Amniotic stem cell (primary cell): ENCODE data around the gene ASB7.

Experiments used
- DNase-seq: peaks from one replicate; lab custom pipeline; 2025; lab: John Stamatoyannopoulos, UW

Gene ASB7

DNA sequence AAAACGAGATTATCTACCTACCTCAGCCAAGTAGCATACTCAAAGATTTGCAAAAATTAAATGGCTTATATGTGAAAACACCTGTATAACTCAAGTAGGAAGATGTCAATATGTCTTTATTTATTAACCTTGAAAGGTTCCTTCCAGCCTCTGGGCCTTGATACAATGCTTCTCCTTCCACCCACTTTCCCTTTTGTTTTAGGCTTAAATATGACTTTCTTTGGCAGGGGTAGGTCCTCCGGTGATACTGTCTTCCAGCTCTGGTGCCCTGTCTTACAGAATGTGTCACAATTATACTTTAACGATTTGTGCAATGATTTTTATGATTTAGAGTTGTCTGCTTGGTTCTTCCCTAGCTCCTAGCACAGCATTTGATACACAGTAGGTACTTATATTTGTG lies 4.5 kb upstream of the ASB7 start:
- DNase-seq, result no peak

DNA sequence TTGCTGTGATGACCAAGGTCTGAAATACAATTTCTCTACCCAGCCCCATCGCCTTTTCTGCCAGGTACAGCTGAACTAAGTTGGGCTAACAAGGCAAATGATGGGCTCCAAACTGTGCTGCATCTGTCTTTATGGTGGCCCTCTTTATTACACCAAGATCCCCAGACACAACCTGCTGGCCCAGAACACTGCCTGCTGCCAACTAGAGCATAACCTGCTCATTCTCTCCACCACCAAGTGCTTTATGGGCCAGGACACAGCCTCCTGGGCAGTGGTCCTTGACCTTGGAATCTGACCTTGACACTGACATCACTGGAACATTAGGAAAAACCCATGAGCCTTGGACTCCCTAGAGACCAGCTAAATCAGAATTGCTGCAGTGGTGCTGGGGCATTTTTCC lies 3.7 kb upstream of the ASB7 start:
- no peak for DNase-seq

DNA sequence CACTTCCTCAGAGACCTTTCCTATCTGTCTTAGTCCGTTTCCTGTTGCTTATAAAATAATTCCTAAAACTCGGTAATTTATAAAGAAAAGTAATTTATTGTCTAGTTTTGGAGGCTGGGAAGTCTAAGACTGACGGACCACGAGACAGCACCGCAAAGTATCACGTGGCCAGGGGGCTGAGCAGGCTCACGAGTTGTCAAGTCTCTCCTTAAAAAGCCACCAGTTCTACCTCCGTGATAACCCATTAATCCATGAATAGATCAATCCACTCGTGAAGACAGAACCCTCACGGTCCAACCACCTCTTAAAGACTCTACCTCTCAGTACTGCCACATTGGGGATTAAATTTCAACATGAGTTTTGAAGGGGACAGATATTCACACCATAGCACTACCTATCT lies 1.2 kb upstream of the ASB7 start:
- DNase-seq, result no peak

DNA sequence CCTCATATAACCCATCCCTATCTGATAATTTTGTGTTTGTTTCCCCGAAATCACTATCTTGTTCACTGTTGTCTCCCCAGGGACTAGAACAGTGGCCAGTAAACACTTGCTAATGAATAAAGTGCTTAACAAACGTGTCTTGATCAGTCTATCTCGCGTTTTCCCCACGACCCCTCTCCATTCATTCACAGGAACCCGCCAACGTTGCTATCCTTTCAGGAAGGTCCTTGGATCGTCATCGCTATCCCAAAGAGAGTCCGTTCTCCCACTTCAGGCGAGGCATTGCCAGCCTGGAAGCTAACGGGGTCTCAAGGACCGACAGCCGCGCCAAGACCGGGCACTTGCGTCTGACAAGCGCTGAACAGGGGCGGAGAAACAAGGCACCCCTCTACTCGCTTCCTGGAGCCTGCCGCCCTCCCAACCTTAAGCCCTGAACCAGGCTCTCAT lies 749 bp upstream of the ASB7 start:
- no peak for DNase-seq

DNA sequence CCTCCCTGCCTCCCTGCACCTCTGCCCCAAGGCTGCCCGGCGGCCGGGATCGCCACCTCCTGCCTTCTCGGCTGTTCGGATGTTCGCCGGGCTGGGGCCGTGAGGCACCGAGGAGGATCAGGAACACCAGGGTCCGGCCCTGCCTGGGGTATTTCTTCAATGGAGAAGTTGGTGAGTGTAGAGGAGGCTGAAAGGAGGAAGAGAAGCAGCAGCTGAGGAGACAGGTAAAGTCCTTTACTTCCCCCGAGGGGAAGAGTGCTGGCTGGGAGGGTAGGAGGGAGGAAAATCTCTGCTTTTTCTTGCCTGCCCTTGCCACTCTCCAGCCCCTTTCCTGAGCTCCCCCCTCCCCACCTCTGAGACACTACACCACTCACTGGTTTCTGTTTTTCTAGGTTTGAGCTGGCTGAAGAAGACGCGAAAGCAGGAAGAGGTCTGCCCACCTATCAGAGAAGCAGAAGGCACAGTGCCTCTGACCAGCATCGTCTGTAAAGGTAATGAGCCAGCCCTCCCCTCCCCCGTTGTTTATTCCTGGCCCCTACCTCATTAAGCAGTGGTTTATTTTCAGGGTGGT lies 519 bp downstream of the ASB7 start:
- no peak for DNase-seq

DNA sequence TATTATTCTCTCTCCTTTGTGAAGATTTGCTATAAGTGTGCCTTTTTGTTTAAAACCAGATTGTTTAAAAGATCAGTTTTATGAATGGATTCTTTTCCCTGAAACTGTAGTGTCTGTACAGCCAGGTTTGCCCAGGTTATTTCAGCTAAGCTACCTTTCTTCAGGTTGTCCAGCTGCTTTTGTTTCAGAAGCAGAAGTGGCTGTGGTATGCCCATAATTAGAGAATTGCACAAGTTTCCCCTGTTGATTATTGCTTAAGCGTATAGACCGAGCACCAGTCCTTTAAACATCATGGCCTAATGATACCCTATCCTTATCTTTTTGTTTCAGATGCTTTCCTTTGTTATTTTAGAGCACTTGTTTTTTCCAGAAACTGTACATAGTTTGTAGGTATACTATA lies 10.2 kb downstream of the ASB7 start:
- no peak for DNase-seq

DNA sequence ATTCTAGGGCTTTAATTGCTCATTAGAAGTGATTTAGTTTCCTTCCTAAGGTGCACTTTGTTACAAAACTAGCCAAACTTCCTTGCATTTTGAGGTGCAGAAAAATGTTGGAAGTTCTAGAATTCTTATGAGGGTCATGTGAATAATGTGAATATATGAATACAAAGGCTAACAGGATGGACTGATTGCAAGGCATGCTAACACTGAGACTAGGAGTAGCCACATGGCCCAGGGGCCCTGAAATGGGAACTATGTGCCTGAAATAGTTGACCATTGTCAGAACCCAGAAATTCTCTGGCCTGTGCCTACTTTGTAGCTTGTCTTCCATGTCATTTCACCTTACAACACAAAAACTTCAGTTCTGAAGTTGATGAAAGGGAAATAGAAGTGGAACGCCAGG lies 10.8 kb downstream of the ASB7 start:
- no peak for DNase-seq

DNA sequence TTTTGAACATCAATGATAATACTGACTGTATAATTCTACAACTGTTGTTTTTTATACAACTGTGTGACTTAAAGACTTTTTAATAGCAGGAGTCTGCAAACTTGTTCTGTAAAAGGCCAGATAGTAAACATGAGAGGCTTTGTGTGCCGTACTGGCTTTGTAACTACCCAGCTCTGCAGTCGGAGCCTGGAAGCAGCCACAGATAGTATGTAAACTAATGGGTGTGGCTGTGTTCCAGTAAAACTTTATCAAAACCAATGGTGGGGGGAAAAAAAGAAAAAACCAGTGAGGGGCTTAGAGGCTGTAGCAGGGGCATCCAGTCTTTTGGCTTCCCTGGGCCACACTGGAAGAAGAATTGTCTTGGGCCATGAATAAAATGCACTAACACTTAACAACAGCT lies 11.9 kb downstream of the ASB7 start:
- no peak for DNase-seq

DNA sequence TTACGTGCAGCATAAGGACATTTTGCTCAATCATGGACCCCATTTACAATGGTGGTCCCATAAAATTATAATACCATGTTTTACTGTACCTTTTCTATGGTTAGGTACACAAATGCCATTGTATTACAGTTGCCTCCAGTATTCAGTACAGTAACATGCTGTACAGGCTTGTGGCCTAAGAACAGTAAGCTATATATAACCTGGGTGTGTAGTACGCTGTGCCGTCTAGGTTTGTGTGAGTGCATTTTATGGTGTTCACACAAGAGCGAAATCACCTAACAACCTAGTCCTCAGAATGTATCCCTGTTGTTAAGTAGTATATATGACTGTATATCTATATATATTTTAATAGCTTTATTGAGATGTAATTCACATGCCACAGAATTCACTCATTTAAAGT lies 12.5 kb downstream of the ASB7 start:
- no peak for DNase-seq

DNA sequence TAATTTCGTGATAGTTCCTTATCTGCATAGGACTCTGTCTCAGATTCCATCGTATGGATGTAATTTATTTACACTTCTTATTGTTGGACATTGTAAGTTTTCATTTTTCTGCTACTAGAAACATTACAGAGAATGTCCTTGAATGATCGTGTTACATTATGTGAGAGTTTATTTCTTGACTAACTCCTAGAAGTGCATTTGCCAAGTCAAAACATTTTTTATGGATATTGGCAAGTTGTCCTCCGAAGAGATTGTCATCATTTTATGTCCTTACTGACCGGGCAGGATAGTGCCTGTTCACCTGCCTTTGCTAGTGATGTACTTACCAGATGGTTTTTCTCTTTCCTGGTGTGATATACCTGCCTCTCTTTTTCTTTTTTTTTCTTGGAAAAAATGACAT lies 13.4 kb downstream of the ASB7 start:
- DNase-seq, result no peak

DNA sequence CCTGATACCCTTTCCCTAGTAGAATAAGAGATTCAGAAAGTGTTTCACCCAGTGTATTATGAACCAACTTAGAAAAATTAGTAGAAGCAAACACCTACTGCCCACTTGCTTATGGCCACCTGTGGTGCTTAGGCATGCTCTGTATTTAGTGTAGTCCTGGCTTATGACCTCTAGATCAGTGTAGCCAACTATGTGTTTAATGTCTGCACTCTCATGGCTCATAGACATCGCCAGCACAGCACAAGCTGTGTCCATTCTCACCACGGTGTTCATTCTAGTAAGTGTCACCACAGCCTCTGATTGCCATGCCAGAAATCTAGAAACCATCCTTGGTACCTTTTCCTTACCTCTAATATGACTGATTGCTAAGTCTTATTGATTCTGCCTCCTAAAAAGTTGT lies 14.3 kb downstream of the ASB7 start:
- no peak for DNase-seq

DNA sequence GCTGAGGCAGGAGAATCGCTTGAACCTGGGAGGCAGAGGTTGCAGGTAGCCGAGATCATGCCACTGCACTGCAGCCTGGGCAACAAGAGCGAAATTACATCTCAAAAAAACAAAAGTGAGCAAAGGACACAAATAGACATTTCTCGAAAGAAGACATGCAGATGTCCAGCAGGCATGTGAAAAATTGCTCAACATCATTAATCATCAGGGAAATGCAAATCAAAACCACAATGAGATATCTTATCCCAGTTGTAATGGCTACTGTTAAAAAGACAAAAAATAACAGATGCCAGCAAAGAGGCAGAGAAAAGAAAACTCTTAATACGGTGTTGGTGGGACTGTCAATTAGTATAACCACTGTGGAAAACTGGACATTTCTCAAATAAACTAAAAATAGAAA lies 20.9 kb downstream of the ASB7 start:
- DNase-seq, result no peak

DNA sequence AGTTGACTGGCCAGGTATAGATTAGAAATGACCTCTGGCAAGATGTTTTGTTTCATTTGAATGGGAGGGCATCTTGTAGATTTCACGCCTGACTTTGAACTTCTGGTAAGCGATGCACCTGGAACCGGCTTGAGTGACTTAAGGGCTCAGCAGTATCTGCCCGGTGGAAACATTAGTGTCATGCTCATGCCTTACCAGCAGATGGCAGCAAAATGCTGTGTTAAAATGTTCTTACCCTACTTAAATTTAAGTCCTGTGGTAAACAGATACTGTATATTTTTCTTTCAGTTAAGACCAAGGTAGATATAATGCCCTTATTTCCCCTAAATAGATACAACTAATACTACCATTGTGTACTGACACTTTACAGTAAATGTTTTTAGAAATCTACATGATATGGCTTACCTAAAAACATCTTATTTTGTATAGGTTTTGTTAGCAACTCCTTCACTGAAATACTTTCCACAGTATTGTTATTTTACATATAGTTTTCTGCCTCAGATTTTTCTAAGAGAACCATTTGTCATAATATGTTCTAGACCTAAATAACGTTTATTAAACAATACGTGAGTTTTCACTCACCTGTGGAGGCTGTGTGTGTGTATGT lies 25.5 kb downstream of the ASB7 start:
- no peak for DNase-seq

DNA sequence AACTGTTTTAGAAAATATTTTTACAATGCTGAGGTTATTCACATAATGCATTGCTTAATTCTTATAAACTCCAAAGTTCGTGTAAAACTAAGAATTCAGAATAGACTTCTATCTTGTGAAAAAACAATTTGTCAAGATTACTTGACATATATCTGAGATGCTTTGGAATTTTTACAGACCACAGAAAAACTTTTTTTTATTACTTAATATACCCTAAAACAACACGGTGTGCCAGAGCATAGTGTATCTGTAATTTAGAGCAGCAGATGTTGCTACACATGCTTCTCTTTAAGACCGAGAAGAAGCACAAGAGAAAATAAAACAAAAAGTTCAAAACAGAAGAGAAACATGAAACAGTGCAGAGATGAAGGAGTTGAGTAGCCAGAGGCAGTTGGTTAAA lies 26.4 kb downstream of the ASB7 start:
- no peak for DNase-seq

DNA sequence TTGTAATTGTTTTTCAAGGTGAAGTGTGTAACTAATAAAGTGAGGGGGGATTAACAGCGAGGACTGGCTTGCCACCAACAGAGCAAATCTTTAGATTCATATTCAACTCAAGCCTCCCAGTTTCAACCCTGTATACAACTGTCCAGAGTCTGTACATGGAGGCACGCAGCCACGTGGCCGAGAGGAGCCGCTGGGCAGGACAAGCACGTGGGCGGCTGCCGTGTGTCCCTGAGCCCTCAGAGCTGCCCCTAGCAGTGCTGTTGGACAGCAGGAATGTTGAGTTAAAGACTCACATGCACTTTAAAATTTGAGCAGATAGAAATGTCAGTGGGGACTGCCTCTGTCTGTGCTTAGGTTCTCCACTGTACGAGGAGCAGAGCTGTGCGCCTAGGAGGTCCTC lies 29.4 kb downstream of the ASB7 start:
- DNase-seq, result no peak

DNA sequence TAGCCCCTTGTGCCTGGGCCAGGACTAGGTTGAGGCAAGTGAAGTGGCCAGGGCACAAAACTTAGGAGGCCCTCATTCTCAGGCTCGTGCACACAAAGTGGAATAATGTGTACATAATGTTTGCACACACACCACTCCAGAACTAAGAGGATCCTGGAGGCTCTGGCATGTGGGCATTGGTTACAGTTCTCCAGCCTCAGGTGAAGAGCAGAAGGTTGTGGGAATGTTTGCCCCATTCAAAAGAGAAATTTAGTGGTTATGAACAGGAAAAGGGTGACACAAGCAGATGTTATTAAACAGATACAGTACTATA lies 31.3 kb downstream of the ASB7 start:
- DNase-seq, result no peak

DNA sequence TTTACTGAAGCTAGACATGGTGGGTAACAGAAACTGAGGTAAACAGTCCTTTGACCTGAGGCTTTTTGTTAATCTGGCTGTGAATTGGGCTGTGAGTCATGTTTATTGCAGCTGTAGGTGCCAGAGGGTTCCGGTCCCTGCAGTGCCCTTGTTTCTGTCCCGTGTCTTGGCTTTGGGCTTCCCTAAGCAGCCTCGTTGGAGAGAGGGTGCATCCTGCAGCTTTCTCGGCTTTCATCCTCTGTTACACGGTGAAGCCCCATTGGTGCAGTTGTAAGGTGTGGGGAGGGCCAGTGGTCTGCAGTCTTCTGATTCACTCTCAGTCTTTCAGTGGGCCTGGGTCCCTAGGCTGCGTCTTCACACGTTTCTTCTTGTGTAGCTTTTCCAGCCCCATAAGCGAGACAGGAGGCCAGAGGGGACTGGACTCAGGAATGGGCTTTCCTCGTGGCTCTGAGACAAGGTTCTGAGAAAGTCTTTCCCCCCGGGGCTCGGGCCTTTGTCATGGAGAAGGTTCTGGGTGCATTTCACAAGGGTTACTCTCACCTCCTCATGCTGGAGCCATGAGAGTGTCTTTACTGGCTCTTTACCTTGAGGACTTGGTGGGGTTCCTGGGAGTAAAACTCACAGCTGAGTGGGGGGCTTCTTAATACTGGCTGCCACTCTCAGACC lies 33.1 kb downstream of the ASB7 start:
- DNase-seq, result no peak

DNA sequence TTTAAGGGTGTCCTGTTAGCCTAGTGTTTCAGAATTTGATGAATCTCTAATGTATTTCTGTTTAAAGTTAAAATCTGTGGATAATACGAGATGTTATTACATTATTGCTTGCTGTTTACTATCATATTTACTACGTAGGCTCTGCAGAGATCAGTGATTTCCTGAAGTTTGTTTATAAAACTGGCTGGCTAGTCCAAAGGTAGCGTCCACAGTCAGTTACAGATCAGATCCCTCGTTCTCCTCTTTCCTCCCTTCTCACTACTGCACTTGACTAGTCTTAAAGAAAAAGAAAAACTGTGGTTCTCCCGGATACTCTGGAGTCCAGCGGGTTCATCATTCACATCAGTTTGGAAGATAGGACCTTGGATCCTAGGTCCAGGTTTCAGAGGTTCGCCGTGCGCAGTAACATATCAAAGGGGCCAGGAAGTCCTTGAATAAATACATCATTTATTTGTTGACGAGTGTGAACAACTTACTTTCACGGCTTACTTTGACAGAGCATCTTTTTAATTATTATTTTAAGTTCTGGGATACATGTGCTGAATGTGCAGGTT lies 35.9 kb downstream of the ASB7 start:
- DNase-seq, result no peak

DNA sequence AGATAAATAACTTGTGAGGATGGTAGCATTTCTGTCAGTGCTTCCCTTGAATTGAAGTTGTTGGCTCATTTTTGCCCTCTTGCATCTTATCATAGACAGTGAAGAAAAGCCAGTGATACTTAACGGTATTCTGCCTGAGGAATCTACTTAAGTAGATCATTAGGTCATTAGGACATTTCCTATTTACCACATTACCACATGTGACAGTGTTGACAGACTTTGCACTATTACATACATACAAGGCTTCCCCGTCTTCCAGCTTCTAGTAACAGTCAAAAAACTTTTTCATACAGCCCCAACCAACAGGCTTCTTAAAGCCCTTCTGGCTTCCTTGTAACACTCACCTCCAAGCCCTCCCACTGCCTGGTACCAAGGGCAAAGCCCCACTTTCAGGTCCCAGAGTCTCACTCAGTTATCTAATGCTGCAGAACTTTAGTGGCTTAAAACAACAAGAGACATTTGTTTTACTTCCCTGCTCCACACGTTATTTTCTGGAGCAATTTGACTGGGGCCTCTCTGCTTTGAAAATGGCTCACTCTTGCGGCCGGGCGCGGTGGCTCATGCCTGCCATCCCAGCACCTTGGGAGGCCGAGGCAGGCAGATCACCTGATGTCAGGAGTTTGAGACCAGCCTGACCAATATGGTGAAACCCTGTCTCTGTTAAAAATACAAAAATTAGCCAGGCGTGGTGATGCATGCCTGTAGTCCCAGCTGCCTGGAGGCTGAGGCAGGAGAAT lies 40.0 kb downstream of the ASB7 start:
- DNase-seq, result no peak

DNA sequence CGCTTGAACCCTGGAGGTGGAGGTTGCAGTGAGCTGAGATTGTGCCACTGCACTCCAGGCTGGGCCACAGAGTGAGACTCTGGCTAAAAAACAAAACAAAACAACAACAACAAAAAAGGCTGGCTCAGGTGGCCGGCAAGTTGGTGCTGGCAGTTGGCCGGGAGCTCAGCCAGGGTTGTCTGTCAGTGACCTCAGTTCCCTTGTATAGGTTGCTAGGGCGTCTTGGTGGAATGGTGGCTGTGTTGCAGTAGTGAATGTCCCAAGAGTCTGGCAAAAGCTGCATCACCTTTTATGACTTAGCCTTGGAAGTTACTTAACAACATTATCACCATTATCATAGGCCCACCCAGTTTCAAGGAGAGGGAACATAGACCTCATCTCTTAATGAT lies 40.6 kb downstream of the ASB7 start:
- no peak for DNase-seq

DNA sequence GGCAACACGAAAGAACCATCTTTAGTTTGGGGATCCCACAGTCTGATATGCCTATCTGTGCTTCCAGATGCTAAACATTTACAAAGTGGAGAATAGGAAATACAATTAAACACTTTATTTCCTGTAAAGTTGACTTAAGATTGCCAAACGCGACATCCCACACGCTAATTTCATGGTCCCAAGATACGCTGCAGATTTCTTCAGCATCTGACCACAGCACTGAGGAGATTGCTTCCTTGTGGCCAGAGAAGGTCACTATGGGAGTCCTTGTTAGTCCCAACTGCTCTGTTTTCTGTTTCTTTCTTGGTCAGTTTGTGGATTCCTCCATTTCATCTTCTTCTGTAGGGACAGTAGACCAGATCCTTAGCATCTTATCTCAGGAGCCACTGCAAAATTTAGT lies 43.3 kb downstream of the ASB7 start:
- no peak for DNase-seq

DNA sequence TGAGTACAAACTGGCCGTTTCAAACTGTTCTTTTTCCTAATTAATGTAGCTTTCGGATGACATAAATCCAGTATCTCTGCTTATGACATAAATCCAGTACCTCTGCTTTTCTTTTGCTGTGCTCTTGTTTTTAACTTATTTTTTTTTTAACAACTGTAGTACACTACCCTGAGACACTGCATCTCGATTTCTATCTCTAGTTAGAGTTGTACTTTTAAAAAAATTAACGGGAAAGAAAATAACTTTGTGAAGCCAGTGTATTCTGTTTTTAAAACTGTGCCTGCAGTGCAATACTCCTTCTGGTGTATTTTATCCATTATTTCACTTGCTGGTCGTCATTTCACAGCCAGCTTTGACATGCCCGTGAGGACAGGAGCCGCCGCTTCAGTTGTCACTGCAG lies 46.6 kb downstream of the ASB7 start:
- DNase-seq, result no peak

DNA sequence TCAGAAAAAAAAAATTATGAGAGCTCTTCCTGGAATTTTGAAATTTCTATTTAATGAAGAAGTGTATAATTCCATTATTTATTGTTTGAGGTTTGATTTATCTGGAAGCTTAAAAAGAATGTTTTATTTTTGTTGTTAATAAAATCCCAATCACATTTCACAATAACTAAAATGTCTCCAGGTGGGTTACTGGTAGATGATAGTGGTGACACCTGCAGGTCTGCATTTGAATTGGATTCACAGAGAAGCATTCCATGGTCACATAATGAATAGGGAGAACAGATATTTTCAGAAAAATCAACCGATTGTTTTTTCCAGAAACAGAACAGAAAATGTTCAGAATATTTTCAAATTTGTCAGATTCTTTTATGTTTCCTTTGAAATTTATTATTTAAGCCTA lies 48.3 kb downstream of the ASB7 start:
- DNase-seq, result no peak
